ENCODE results near the gene ZNF791. TPM values are rescaled to one million over a fixed set of nuclear protein-coding genes. Genes with fewer than 3 reads are reported as not detected.

Gene ZNF791
- total RNA-seq, 1 experiment from 2014 or later: 26.3 TPM

GRCh38 chr19:12672744-12673143 lies 62.0 kb downstream of the ZNF791 start:
- POLR2A ChIA-PET (ENCODE audit: unreplicated experiment): interaction anchor here (0.6 kb wide), 1 partner anchor 64 kb away, joined by 5 read pairs; no protein-coding TSS in a partner anchor
- H3K4me3 ChIP-seq (ENCODE audit: low read length): no peak overlapping the region
- H3K9me3 ChIP-seq (ENCODE audit: low read length): no peaks in the 10 kb centered on the region
- CTCF ChIA-PET: interaction anchor here (1.2 kb wide), 1 partner anchor 107 kb away, joined by 12 read pairs; no protein-coding TSS in a partner anchor
- peaks cover 15% of the 10 kb centered on the region for H3K4me1 ChIP-seq (ENCODE audit: insufficient read depth, low read length)
- TF ChIP-seq EZH2phosphoT487 (IDR thresholded peaks at IDR 0.05; ENCODE audit: borderline replicate concordance, low read length): no peak
- TF ChIP-seq EZH2 (IDR thresholded peaks at IDR 0.05; ENCODE audit: low read length, unreplicated experiment): no peak
- TF ChIP-seq CTCF (conservative IDR thresholded peaks at IDR 0.05; ENCODE audit: low read depth, low read length): no peak
- no TSS peak for BruUV-seq (replicated peaks)
- no peak overlapping the region for H2AFZ ChIP-seq (ENCODE audit: low read length)
- no peak overlapping the region for H3K9ac ChIP-seq (ENCODE audit: low read length)
- no peaks in the 10 kb centered on the region for H3F3A ChIP-seq (ENCODE audit: low read length, unreplicated experiment)
- intact Hi-C loops (cut with micrococcal nuclease): loop anchor here (1.0 kb wide), 1 partner anchor 108 kb away; no protein-coding TSS in a partner anchor
- H3K27ac ChIP-seq (ENCODE audit: low read length): no peak overlapping the region
- DNase-seq (no peak), ATAC-seq (no peak)
- no peaks in the 10 kb centered on the region for H3K9me2 ChIP-seq (replicated peaks; ENCODE audit: low read length)
- no peak overlapping the region for H3K4me2 ChIP-seq (ENCODE audit: low read length)
- H4K20me1 ChIP-seq (ENCODE audit: low read length): peaks cover 6% of the 10 kb centered on the region; the same call in 1 of the 2 replicates
- H3K79me2 ChIP-seq (ENCODE audit: low read length): peaks cover 40% of the 10 kb centered on the region
- H3K27me3 ChIP-seq (ENCODE audit: low read length): no peaks in the 10 kb centered on the region
- H3K36me3 ChIP-seq (ENCODE audit: low read depth, low read length): peaks cover 34% of the 10 kb centered on the region

DNA sequence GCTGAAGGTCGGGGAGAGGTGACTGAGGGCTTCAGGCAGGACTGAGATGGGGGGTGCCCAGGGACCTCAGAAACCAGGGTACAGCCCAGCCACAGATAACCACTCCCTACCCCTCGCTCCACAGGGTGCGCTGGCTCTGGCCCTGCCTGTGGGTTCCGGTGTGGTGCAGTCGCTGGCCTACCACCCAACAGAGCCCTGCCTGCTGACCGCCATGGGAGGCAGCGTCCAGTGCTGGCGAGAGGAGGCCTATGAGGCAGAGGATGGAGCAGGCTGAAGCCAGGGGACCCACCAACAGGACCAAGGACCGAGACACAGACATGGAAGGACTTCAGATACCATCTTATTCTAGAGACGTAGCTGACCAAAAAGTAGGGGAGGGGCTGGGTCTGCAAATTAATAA lies 64.7 kb downstream of the ZNF791 start:
- BruUV-seq (replicated peaks): no TSS peak

More for the DNA sequence above, 64.7 kb downstream of the ZNF791 start:
- no peak overlapping the region for H3K9ac ChIP-seq (ENCODE audit: low read length)
- peaks cover 31% of the 10 kb centered on the region for H3K79me2 ChIP-seq (ENCODE audit: low read length)
- ChIA-PET POLR2A (ENCODE audit: unreplicated experiment) (no interaction called here), CTCF (no interaction called here)
- H3K4me1 ChIP-seq (ENCODE audit: insufficient read depth, low read length): peaks cover 4% of the 10 kb centered on the region; the same call in 1 of the 2 replicates
- DNase-seq (no peak), ATAC-seq (no peak)
- H3K9me2 ChIP-seq (replicated peaks; ENCODE audit: low read length): no peaks in the 10 kb centered on the region
- H4K20me1 ChIP-seq (ENCODE audit: low read length): peaks cover 6% of the 10 kb centered on the region; the same call in 1 of the 2 replicates
- no peak overlapping the region for H2AFZ ChIP-seq (ENCODE audit: low read length)
- H3K27ac ChIP-seq (ENCODE audit: low read length): no peak overlapping the region
- intact Hi-C loops (cut with micrococcal nuclease): no loop called here
- H3K36me3 ChIP-seq (ENCODE audit: low read depth, low read length): peaks cover 48% of the 10 kb centered on the region
- H3K27me3 ChIP-seq (ENCODE audit: low read length): no peaks in the 10 kb centered on the region
- H3K9me3 ChIP-seq (ENCODE audit: low read length): no peaks in the 10 kb centered on the region
- no peak overlapping the region for H3K4me3 ChIP-seq (ENCODE audit: low read length)
- no peak overlapping the region for H3K4me2 ChIP-seq (ENCODE audit: low read length)
- no peaks in the 10 kb centered on the region for H3F3A ChIP-seq (ENCODE audit: low read length, unreplicated experiment)
- no peak for TF ChIP-seq EZH2 (IDR thresholded peaks at IDR 0.05; ENCODE audit: low read length, unreplicated experiment)
- TF ChIP-seq EZH2phosphoT487 (IDR thresholded peaks at IDR 0.05; ENCODE audit: borderline replicate concordance, low read length): no peak
- TF ChIP-seq CTCF (conservative IDR thresholded peaks at IDR 0.05; ENCODE audit: low read depth, low read length): no peak

Measured in PC-3 (cell line).